Gastrocnemius medialis (tissue), 4 donors: ENCODE measurements around the gene GPR78.

Experiments used
- POLR2A ChIP-seq, 2 donors: fragments of 450-650 bp; IDR thresholded peaks; one replicate each; pipeline ENCODE4 v1.6.1; 2017; ENCODE audit warnings: antibody characterized with exemption in 2 of 2, mild to moderate bottlenecking in 2 of 2, moderate library complexity in 2 of 2
- TF ChIP-seq, protein P1 (sequence below), 5 experiments: fragments of 450-650 bp in 3 of 5; fragments of 200-600 bp in 2 of 5; sonication (generic) in 2 of 5; IDR thresholded peaks in 4 of 5; conservative IDR thresholded peaks in 1 of 5; 1 replicate in 4 of 5; 2 replicates in 1 of 5; pipeline ENCODE4 v1.5.1; 2016 to 2019; ENCODE audit warnings: antibody characterized with exemption in 5 of 5, mild to moderate bottlenecking in 3 of 5, moderate library complexity in 3 of 5

DNA sequence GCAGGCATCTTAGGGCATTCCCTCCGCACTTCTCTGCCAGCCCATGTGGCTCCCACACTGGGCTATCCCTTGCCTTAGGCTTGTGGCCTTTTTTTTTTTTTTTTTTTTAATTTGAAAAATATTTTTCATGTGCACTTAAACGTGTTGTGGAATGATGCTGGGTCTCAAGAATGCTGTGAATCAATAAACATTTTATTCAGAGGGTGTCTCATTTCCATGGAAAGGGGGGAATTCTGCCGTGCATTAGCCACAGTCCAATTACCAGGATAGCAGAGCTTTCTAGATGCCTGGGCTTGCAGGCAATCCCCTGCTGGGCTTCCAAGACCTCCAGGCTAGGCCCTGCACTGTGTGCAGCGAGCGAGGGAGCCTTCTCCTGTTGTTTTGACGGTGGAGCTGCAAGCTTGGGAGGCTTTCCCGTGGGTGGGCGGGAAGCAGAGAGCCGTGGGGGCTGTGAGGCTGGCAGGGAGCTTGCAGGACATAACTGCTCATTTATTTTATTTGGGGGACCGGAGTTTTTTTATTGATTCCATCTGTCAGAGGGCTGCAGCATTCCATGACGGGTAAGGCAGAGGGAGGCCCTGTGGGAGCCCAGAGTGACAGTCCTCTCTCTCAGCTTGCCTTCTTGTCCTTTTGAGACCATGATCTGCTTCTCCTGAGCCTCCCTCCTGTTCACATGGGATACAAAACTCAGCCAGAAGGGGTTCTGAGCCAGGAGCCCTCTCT is 9.8 kb downstream of the GPR78 start:
- TF ChIP-seq, protein P1, sequence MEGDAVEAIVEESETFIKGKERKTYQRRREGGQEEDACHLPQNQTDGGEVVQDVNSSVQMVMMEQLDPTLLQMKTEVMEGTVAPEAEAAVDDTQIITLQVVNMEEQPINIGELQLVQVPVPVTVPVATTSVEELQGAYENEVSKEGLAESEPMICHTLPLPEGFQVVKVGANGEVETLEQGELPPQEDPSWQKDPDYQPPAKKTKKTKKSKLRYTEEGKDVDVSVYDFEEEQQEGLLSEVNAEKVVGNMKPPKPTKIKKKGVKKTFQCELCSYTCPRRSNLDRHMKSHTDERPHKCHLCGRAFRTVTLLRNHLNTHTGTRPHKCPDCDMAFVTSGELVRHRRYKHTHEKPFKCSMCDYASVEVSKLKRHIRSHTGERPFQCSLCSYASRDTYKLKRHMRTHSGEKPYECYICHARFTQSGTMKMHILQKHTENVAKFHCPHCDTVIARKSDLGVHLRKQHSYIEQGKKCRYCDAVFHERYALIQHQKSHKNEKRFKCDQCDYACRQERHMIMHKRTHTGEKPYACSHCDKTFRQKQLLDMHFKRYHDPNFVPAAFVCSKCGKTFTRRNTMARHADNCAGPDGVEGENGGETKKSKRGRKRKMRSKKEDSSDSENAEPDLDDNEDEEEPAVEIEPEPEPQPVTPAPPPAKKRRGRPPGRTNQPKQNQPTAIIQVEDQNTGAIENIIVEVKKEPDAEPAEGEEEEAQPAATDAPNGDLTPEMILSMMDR (IDR thresholded peaks at IDR 0.05 in 4 of 5, conservative IDR thresholded peaks at IDR 0.05 in 1 of 5): no peak
- no peak for TF ChIP-seq POLR2A (IDR thresholded peaks at IDR 0.05)
